Measurements from ENCODE around the gene SLC16A6.

DNA sequence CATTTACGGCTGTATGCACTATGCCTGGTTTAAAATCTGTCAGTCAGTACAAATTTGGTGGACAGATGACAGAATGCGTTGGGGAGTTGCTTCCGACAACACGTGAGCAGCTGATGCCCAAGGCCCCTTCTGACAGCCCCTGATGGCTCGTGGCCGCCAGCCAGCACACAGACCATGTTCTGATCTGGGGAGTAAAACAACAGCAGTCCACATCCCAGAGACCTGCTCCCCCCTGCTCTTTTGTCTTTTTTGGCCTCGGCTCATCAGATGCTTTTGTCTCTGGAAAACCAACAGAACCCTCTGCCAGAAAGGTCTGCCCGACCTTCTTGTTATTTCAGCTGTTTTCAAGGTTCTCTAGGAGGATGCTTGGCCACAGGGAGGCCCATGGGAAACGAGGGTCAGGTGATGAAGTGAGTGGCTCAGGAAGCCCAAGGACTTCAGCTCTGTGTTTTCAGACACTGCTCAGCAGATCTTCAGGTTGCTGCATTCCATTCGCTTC lies 11.2 kb upstream of the SLC16A6 start:
- TF ChIP-seq, protein P1, sequence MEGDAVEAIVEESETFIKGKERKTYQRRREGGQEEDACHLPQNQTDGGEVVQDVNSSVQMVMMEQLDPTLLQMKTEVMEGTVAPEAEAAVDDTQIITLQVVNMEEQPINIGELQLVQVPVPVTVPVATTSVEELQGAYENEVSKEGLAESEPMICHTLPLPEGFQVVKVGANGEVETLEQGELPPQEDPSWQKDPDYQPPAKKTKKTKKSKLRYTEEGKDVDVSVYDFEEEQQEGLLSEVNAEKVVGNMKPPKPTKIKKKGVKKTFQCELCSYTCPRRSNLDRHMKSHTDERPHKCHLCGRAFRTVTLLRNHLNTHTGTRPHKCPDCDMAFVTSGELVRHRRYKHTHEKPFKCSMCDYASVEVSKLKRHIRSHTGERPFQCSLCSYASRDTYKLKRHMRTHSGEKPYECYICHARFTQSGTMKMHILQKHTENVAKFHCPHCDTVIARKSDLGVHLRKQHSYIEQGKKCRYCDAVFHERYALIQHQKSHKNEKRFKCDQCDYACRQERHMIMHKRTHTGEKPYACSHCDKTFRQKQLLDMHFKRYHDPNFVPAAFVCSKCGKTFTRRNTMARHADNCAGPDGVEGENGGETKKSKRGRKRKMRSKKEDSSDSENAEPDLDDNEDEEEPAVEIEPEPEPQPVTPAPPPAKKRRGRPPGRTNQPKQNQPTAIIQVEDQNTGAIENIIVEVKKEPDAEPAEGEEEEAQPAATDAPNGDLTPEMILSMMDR (IDR thresholded peaks at IDR 0.05; ENCODE audit: low read length), result no peak
- no peak for TF ChIP-seq EZH2phosphoT487 (IDR thresholded peaks at IDR 0.05; ENCODE audit: low read length)
- TF ChIP-seq EZH2 (optimal IDR thresholded peaks at IDR 0.05; ENCODE audit: low read depth, low read length), result no peak

Measured in MM.1S (cell line).